ENCODE results near the gene SLC44A3. TPM values are rescaled to one million over a fixed set of nuclear protein-coding genes. Genes with fewer than 3 reads are reported as not detected.

SLC44A3 gene
- total and polyA plus RNA-seq, 2 of the 13 experiments (the other 11 are each of a cell fraction or from before 2014, with no cell fraction given), result 6.8 to 14.1 TPM

GRCh38 chr1:94925561-94926125 lies 105.5 kb downstream of the SLC44A3 start (continued):
- TF ChIP-seq NFE2 (CRISPR knock-in tag; IDR thresholded peaks at IDR 0.05) (no peak), RAD51 (IDR thresholded peaks at IDR 0.05; ENCODE audit: borderline replicate concordance) (no peak), ZNF768 (CRISPR knock-in tag; IDR thresholded peaks at IDR 0.05) (no peak), ZMYM2 (CRISPR knock-in tag; IDR thresholded peaks at IDR 0.05) (no peak), ZNF800 (CRISPR knock-in tag; IDR thresholded peaks at IDR 0.05) (no peak; the same call in none of the 2 replicates), KDM5A (IDR thresholded peaks at IDR 0.05; ENCODE audit: borderline replicate concordance, low read length) (no peak), ATM (IDR thresholded peaks at IDR 0.05; ENCODE audit: borderline replicate concordance) (no peak), KIAA2018 (CRISPR knock-in tag; IDR thresholded peaks at IDR 0.05; ENCODE audit: borderline replicate concordance) (no peak), ZNF567 (CRISPR knock-in tag; IDR thresholded peaks at IDR 0.05; ENCODE audit: borderline replicate concordance) (no peak; the same call in 1 of the 2 replicates)
- TF ChIP-seq, protein P1, sequence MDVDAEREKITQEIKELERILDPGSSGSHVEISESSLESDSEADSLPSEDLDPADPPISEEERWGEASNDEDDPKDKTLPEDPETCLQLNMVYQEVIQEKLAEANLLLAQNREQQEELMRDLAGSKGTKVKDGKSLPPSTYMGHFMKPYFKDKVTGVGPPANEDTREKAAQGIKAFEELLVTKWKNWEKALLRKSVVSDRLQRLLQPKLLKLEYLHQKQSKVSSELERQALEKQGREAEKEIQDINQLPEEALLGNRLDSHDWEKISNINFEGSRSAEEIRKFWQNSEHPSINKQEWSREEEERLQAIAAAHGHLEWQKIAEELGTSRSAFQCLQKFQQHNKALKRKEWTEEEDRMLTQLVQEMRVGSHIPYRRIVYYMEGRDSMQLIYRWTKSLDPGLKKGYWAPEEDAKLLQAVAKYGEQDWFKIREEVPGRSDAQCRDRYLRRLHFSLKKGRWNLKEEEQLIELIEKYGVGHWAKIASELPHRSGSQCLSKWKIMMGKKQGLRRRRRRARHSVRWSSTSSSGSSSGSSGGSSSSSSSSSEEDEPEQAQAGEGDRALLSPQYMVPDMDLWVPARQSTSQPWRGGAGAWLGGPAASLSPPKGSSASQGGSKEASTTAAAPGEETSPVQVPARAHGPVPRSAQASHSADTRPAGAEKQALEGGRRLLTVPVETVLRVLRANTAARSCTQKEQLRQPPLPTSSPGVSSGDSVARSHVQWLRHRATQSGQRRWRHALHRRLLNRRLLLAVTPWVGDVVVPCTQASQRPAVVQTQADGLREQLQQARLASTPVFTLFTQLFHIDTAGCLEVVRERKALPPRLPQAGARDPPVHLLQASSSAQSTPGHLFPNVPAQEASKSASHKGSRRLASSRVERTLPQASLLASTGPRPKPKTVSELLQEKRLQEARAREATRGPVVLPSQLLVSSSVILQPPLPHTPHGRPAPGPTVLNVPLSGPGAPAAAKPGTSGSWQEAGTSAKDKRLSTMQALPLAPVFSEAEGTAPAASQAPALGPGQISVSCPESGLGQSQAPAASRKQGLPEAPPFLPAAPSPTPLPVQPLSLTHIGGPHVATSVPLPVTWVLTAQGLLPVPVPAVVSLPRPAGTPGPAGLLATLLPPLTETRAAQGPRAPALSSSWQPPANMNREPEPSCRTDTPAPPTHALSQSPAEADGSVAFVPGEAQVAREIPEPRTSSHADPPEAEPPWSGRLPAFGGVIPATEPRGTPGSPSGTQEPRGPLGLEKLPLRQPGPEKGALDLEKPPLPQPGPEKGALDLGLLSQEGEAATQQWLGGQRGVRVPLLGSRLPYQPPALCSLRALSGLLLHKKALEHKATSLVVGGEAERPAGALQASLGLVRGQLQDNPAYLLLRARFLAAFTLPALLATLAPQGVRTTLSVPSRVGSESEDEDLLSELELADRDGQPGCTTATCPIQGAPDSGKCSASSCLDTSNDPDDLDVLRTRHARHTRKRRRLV (CRISPR knock-in tag; IDR thresholded peaks at IDR 0.05), result no peak
- TF ChIP-seq, protein P2, sequence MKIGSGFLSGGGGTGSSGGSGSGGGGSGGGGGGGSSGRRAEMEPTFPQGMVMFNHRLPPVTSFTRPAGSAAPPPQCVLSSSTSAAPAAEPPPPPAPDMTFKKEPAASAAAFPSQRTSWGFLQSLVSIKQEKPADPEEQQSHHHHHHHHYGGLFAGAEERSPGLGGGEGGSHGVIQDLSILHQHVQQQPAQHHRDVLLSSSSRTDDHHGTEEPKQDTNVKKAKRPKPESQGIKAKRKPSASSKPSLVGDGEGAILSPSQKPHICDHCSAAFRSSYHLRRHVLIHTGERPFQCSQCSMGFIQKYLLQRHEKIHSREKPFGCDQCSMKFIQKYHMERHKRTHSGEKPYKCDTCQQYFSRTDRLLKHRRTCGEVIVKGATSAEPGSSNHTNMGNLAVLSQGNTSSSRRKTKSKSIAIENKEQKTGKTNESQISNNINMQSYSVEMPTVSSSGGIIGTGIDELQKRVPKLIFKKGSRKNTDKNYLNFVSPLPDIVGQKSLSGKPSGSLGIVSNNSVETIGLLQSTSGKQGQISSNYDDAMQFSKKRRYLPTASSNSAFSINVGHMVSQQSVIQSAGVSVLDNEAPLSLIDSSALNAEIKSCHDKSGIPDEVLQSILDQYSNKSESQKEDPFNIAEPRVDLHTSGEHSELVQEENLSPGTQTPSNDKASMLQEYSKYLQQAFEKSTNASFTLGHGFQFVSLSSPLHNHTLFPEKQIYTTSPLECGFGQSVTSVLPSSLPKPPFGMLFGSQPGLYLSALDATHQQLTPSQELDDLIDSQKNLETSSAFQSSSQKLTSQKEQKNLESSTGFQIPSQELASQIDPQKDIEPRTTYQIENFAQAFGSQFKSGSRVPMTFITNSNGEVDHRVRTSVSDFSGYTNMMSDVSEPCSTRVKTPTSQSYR (CRISPR knock-in tag; IDR thresholded peaks at IDR 0.05; ENCODE audit: borderline replicate concordance), result no peak

All from HepG2 (cell line).